Activated CD8-positive, alpha-beta memory T cell treated with anti-CD3 and anti-CD28 coated beads, Interleukin-2, amount 50 U/mL, for 1 hour (primary cell): ENCODE data around the gene ZC3H7A.

Source experiments
- DNase-seq: peaks from one replicate; pipeline ENCODE4 v3.0.0-alpha.2; 2020; ENCODE audit errors: extremely low read depth

The ZC3H7A gene

DNA sequence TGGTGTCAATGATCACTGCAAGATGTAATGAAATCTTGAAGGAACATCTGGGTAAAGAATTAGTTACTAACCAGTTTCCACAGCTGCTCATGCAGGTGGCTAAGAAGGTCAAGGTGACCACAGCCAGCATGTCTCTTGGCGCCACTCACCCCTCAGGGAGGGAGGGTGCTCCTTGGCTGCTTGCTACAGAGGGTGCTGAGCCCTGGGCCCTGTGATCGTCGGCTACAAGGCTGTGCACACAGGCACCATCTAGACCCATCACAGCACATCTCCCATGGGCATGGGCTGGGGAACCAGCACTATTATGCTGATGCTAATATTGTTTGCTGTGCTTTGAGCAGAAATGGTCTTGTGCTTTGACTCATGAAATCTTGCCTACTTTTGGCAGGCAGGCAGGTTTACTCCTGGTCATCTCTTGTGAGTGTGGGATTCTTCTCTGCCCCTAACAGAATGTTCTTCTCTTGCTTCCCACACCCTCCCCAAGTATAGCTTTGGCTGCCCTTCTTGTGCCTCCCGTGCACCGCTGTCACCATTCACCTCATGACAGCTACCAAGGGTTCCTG lies 90.8 kb downstream of the ZC3H7A start:
- no peak for DNase-seq

DNA sequence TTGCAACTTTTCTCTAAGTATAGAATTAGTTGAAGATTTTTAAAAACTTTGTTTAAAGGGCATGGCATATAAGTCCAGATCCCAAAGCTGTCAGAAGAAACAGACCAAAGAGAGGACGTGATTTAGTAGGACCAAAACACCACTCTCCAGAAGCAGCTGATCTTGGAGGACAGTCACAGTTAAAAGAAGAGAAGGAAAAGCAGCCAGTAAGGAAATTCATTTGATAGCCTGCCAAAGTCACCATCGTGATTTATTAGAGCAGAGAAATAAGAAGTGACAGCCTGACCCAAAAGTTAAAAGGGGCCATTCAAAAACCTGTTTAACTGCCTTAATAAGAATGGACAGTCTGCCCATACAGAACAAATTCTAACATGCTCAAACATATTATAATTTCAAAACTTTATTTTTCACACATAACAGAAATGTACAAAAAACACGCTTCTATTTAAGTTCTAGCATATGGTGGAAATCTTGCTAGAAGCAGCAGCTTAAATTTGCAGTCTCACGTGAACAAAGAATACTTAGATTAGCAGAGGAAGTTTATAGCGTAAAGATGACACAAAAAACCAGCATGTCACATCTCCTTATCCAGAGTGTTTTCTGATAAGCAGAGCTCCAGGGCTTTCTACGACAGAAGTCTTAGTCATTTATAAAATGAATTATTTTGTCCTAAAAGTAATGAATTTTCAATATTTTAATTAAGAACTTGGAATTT lies 91.6 kb downstream of the ZC3H7A start:
- no peak for DNase-seq
